Mucosa of rectum (tissue), 2 donors: ENCODE measurements around the gene SCAMP5.
A peak's percentile ranks its signal among the peaks of the same experiment; 100 is the strongest.

Source experiments
- H3K27ac ChIP-seq, 2 donors: one replicate each; pipeline ENCODE4 v1.7.0; 2013; ENCODE audit warnings: inconsistent platforms in 2 of 2, low read depth in 2 of 2, low read length in 2 of 2
- H3K27me3 ChIP-seq, 2 donors: one replicate each; pipeline ENCODE4 v1.7.0; 2013; ENCODE audit warnings: low read length in 2 of 2; ENCODE audit not compliant: control insufficient read depth in 2 of 2, insufficient read depth in 2 of 2
- H3K36me3 ChIP-seq, 2 donors: one replicate each; pipeline ENCODE4 v1.7.0; 2013; ENCODE audit warnings: low read length in 2 of 2; ENCODE audit not compliant: control insufficient read depth in 2 of 2, insufficient read depth in 2 of 2
- H3K4me1 ChIP-seq, 2 donors: one replicate each; pipeline ENCODE4 v1.7.0; 2013; ENCODE audit warnings: low read length in 2 of 2, mild to moderate bottlenecking in 1 of 2; ENCODE audit not compliant: control insufficient read depth in 2 of 2, insufficient read depth in 2 of 2
- H3K4me3 ChIP-seq, 2 donors: one replicate each; pipeline ENCODE4 v1.7.0; 2013; ENCODE audit warnings: low read length in 2 of 2
- H3K9ac ChIP-seq, 2 donors: one replicate each; pipeline ENCODE4 v1.7.0; 2013; ENCODE audit warnings: low read length in 2 of 2, low read depth in 1 of 2, mild to moderate bottlenecking in 1 of 2
- H3K9me3 ChIP-seq, 2 donors: one replicate each; pipeline ENCODE4 v1.7.0; 2013; ENCODE audit warnings: low read length in 2 of 2; ENCODE audit not compliant: control insufficient read depth in 2 of 2
- donor health status: healthy.
- donor health status: Normal muscosa, but diverticular disease.

SCAMP5 gene

DNA sequence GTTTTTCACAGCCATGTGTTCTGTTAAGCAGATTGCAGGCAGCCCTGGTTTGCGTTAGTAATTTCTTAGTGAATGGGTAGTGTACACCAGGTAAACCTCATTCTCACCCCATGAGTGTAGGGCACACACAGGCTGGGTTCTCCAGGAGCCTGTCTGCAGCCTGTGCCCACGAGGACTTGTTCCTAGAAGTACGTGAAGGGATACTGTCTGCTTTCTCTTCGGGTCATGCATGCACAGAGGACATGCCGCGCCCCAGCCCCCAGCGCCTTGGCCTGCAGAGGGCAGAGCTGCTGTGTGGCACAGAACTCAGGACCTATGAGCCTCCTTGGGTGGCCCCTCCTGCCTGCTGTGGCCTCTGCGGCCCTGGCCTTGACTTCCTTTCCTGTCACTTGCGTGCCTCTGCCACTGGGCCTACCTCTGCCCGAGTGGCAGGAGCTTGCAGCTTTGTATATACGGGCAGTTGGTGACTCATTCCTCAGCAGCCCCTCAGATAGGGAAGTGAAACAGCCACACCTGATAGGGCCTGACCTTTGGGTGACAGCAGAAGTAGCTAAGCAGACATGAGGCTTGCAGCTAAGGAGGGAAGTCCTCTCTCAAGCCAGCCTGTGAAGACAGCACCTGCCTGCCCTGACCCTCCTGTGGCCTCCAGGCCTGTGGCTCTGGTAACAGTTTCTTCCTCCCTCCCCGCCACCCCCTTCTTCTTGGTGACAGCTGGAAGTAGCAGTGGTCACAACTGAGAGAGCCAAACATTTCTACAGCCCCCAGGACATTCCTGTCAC is 47.6 kb downstream of the SCAMP5 start:
- Histone ChIP-seq H3K9me3 (no peaks in the 10 kb centered on the region), H3K27ac (peak overlapping the region; percentile 82 to 90), H3K4me1 (peaks cover 50 to 54% of the 10 kb centered on the region in 2 donors), H3K27me3 (no peaks in the 10 kb centered on the region), H3K36me3 (peaks cover 0 to 2% of the 10 kb centered on the region in 2 donors), H3K4me3 (peak overlapping the region in 1 of 2 donors; percentile 42), H3K9ac (peak overlapping the region; percentile 41 to 65)

DNA sequence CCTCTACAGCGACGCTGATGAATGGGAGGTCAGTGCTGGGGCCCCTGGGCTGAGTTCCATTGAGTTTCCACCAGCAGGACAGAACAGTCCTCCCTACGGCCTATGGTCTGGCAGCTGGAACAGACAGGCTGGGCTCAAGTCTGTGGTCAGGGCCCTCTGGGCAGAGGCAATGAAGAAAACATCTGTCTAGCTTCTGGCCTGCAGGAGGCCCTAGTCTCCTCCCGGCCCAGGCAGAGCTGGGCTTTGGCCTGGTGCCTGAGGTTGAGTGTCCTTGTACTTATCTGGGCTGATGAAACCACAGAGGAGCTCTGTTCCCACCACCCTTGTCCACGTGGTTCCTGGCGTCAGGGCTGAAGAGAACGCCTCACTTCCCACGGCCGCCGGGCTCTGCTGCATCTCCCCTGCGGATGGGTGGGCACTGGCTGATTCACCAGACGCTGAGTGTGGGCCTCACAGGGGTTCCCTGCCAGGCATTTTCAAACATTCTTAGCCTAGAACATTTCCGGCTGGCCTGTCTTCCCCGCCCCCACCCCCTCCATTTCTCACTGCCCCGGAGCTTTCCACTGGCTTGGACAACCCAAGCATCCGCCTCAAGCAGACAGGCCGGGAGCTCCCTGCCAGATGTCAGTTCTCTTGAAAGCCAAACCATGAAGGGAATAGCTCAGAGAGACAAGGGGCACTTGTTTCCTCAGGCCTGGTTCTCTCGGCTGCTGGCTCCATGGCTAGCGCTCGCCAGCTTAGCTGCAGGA is 48.3 kb downstream of the SCAMP5 start:
- Histone ChIP-seq H3K36me3 (peaks cover 2% of the 10 kb centered on the region in 2 donors), H3K9me3 (no peaks in the 10 kb centered on the region), H3K27ac (peak overlapping the region; percentile 82 to 90), H3K4me3 (peak overlapping the region; percentile 1 to 42), H3K4me1 (peaks cover 53 to 59% of the 10 kb centered on the region in 2 donors), H3K9ac (peak overlapping the region; percentile 41 to 65), H3K27me3 (no peaks in the 10 kb centered on the region)

DNA sequence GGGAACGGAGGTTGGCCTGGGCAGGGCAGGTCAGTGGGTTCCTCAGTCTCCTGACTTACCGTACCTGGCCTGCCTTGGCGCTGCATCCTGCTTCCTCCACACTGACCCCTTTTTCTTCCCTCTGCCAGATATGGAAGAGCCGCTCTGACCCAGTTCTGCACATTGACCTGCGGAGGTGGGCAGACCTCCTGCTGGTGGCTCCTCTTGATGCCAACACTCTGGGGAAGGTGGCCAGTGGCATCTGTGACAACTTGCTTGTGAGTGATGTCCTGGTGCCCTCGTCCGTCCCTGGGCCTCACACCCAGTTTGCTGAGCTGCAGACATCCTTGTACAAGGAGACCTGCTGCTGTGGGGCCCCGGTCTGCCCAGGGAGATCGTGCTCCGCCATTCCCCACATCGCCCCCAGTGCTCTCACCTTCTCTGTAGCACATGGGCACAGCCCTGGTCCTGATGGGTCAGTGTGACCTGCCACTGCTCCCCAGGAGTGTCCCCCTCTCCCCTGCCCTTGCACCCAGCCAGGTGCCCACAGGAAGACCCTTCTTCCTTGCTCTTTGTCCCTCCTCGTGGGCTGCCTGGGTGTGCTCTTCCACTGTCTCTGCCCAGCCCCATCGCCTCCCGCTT is 49.0 kb downstream of the SCAMP5 start:
- Histone ChIP-seq H3K27ac (peak overlapping the region; percentile 82 to 90), H3K4me3 (peak overlapping the region; percentile 1 to 42), H3K9ac (peak overlapping the region in 1 of 2 donors; percentile 65), H3K9me3 (no peaks in the 10 kb centered on the region), H3K36me3 (peaks cover 2 to 5% of the 10 kb centered on the region in 2 donors), H3K27me3 (no peaks in the 10 kb centered on the region), H3K4me1 (peaks cover 53 to 62% of the 10 kb centered on the region in 2 donors)

DNA sequence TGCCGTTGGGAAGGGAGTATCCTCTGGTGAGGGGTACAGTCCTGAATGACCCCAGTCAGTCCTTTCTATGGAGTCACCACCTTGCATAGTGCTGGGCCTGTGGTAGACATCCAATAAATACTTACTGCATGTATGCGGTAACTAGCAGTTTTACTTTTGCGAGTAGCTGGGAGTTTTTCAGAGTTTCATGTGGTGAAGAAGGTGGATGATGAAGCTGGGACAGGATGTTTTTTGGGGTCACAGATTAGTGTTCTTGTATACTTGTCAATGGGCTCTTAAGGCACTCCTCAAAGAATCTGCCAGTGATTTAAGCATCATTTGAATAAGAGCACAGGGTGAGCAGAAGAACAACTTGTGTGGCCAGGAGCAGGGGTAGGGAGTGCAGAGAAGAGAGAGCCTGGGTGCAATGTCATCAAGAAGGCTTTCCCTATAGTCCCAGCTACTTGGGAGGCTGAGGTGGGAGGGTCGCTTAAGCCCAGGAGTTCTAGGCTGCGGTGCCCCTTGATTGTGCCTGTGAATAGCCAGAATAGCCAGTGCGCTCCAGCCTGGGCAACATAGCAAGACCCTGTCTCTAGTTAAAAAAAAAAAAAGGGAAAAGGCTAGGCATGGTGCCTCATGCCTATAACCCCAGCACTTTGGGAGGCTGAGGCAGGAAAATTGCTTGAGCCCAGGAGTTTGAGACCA is 50.1 kb downstream of the SCAMP5 start:
- H3K9ac ChIP-seq, result peak overlapping the region in 1 of 2 donors; percentile 14
- no peak overlapping the region for H3K4me3 ChIP-seq
- peak overlapping the region in 1 of 2 donors; percentile 90 for H3K27ac ChIP-seq
- H3K9me3 ChIP-seq, result no peaks in the 10 kb centered on the region
- H3K4me1 ChIP-seq, result peaks cover 53 to 64% of the 10 kb centered on the region in 2 donors
- H3K27me3 ChIP-seq, result no peaks in the 10 kb centered on the region
- H3K36me3 ChIP-seq, result peaks cover 2 to 5% of the 10 kb centered on the region in 2 donors

DNA sequence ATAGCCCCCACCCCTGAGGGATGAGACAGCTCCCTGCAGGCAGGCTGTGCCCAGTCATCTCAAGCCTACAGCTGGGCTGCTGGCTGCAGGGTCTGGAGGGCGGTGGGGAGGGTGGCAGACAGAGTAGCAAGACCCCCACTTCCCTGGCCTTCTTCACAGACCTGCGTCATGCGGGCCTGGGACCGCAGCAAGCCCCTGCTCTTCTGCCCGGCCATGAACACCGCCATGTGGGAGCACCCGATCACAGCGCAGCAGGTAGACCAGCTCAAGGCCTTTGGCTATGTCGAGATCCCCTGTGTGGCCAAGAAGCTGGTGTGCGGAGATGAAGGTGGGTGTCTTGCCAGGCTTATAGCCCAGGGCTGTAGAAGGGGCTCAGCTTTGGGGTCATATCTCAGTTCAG is 53.0 kb downstream of the SCAMP5 start:
- Histone ChIP-seq H3K4me3 (no peak overlapping the region), H3K9ac (no peak overlapping the region), H3K9me3 (no peaks in the 10 kb centered on the region), H3K27ac (peak overlapping the region in 1 of 2 donors; percentile 90), H3K27me3 (no peaks in the 10 kb centered on the region), H3K4me1 (peaks cover 38 to 52% of the 10 kb centered on the region in 2 donors), H3K36me3 (peaks cover 2 to 5% of the 10 kb centered on the region in 2 donors)

DNA sequence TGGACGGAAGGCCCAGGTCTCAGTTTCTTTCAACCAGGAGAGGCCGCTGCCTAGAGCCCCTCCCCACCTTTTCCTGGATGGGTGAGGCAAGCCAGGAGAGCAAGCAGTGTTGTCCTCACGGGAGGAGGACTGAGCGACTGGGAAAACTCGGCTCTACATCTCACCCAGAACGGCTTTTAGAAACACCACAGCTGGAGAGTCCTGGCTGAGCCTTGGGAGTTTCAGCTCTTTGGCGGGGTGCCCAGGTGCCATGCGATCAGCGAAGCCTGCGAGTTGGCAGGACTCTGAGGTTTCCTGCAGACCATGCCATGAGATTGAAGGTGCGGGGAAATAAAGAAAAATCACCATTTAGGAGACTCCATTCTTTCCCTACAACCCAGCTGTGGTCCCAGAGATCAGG is 54.0 kb downstream of the SCAMP5 start:
- H3K27me3 ChIP-seq, result no peaks in the 10 kb centered on the region
- peaks cover 2 to 5% of the 10 kb centered on the region in 2 donors for H3K36me3 ChIP-seq
- H3K9ac ChIP-seq, result no peak overlapping the region
- peaks cover 35 to 44% of the 10 kb centered on the region in 2 donors for H3K4me1 ChIP-seq
- no peaks in the 10 kb centered on the region for H3K9me3 ChIP-seq
- H3K4me3 ChIP-seq, result no peak overlapping the region
- no peak overlapping the region for H3K27ac ChIP-seq

DNA sequence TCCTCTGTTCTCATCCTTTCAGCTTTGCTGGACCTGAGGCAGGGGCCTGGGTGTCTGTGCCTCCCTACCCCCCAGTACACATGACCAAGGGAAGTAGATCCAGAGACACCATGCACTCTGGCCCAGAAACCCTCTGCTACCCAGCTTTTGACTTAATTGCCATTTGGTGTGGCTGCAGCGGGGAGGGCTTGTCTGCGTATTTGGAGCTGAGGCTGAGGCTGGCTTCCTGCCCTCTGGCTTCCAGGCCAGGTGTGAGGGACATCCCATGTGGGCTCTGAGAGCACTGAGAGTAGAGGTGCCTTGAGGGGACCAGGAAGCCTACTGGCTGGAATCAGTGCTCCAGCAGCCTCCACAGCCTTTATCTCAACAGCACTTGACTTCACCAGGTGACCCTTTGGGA is 54.9 kb downstream of the SCAMP5 start:
- Histone ChIP-seq H3K36me3 (peaks cover 2 to 5% of the 10 kb centered on the region in 2 donors), H3K9ac (no peak overlapping the region), H3K4me3 (no peak overlapping the region), H3K4me1 (peaks cover 33 to 40% of the 10 kb centered on the region in 2 donors), H3K27me3 (no peaks in the 10 kb centered on the region), H3K27ac (no peak overlapping the region), H3K9me3 (no peaks in the 10 kb centered on the region)

DNA sequence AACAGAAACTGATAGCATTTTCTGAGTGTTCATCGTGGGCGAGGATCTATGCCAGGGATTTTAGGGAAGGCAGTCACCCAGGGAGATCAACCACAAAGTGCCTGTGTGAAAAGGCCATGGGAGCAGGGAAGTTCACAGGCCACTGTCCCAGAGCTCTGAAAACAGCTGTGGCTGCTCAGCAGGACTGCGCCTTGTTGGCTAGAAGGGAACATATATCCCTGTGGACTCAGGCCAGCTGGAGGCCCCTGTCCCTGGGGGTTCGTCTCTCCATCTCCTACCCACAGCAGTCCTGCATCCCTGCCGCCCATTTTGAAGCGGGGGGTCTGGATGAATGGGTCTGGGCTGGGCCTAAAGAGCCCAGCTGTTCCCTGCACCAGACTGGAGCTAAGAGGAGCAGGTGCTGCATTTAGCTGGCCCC is 55.8 kb downstream of the SCAMP5 start:
- no peak overlapping the region for H3K9ac ChIP-seq
- peaks cover 2 to 5% of the 10 kb centered on the region in 2 donors for H3K36me3 ChIP-seq
- H3K4me3 ChIP-seq, result no peak overlapping the region
- peaks cover 32 to 33% of the 10 kb centered on the region in 2 donors for H3K4me1 ChIP-seq
- no peaks in the 10 kb centered on the region for H3K27me3 ChIP-seq
- no peaks in the 10 kb centered on the region for H3K9me3 ChIP-seq
- H3K27ac ChIP-seq, result no peak overlapping the region

DNA sequence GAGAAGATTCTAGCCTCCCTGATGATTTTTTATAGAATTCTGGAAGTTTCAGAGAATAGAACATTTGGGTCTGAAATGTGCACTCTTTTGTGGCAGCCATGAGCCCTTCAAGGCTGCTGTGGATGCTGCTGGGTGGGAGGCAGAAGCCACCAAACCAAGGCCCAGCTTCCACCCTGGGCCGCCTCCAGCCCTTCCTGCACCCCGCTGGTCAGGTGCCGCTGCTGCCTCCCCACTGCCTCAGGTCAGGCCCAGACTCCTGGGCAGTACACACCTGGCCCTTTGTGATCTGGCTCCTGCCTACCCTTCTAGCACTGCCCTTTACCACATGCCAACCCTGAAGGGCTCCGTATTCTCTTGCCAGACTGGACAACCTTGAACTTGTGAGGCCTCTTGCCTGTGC is 56.3 kb downstream of the SCAMP5 start:
- Histone ChIP-seq H3K4me1 (peaks cover 27% of the 10 kb centered on the region in 2 donors), H3K36me3 (peaks cover 2 to 5% of the 10 kb centered on the region in 2 donors), H3K9ac (no peak overlapping the region), H3K9me3 (no peaks in the 10 kb centered on the region), H3K27ac (no peak overlapping the region), H3K4me3 (no peak overlapping the region), H3K27me3 (no peaks in the 10 kb centered on the region)
